ENCODE results near the gene OTOS. TPM values are rescaled to one million over a fixed set of nuclear protein-coding genes. Genes with fewer than 3 reads are reported as not detected.

Gene OTOS
- total RNA-seq, 1 donor from 2014 or later, result not detected

DNA sequence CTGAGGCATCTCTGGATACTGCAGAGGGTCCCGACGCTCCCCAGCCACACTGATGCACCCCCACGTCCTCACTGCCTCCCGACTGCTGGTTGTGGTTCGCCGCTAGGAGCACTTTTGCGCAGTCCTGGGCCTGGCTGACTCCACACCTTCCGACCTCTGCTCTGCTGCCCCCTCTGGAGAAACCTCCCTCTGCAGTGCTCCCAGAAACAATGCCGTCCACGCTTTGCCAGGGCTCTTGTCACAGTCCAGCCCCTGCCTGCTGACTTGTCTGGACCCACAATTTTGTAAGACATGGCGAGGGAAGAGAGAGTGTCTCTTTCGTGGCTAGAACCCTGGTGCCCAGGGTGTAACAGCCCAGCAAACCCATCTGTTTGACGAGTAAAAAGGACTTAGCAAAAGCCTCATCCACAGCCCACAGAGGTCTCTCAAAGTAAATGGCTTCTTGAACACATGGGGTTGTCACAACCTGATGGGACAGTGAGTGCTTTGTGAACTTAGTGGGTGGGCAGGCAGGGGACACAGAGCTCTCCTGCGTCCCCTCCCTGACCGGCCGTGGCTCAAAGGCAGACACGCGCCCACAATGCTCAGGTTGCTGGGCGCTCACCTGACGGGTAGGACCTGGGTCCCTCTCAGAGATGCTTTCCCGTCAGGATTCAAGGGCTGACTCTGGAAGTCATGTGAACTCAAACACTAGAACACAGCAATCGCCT, 8.4 kb downstream of the OTOS start:
- H3K79me2 ChIP-seq (ENCODE audit: insufficient read depth, low read length), result peaks cover 37% of the 10 kb centered on the region
- FAIRE-seq, result no peak
- peaks cover 13% of the 10 kb centered on the region for H3K36me3 Mint-ChIP-seq (ENCODE audit: low read depth, unreplicated experiment)
- peaks cover 38% of the 10 kb centered on the region for H4K20me1 ChIP-seq (ENCODE audit: insufficient read depth, low read length)
- TF ChIP-seq, protein P1, sequence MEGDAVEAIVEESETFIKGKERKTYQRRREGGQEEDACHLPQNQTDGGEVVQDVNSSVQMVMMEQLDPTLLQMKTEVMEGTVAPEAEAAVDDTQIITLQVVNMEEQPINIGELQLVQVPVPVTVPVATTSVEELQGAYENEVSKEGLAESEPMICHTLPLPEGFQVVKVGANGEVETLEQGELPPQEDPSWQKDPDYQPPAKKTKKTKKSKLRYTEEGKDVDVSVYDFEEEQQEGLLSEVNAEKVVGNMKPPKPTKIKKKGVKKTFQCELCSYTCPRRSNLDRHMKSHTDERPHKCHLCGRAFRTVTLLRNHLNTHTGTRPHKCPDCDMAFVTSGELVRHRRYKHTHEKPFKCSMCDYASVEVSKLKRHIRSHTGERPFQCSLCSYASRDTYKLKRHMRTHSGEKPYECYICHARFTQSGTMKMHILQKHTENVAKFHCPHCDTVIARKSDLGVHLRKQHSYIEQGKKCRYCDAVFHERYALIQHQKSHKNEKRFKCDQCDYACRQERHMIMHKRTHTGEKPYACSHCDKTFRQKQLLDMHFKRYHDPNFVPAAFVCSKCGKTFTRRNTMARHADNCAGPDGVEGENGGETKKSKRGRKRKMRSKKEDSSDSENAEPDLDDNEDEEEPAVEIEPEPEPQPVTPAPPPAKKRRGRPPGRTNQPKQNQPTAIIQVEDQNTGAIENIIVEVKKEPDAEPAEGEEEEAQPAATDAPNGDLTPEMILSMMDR (IDR thresholded peaks at IDR 0.05; ENCODE audit: insufficient read depth, low read depth, low read length), result no peak
- TF ChIP-seq EZH2 (IDR thresholded peaks at IDR 0.05; ENCODE audit: insufficient read depth, low read length), result no peak
- peaks cover under 1% of the 10 kb centered on the region for H3K27me3 Mint-ChIP-seq (ENCODE audit: low read depth, unreplicated experiment)
- peaks cover 37% of the 10 kb centered on the region for H3K36me3 ChIP-seq (ENCODE audit: insufficient read depth, low read length)
- H3K4me3 ChIP-seq (ENCODE audit: insufficient read depth, low read depth, low read length), result no peak overlapping the region
- H3K4me1 Mint-ChIP-seq (ENCODE audit: low read depth, unreplicated experiment), result peaks cover 17% of the 10 kb centered on the region
- H3K27ac Mint-ChIP-seq (ENCODE audit: unreplicated experiment), result no peak overlapping the region
- no peak for DNase-seq (ENCODE audit: low read depth)
- H3K9me3 Mint-ChIP-seq (ENCODE audit: unreplicated experiment), result no peaks in the 10 kb centered on the region
- no peak overlapping the region for H3K27ac ChIP-seq (ENCODE audit: low read depth, low read length)
- no peaks in the 10 kb centered on the region for H3K9me3 ChIP-seq (ENCODE audit: insufficient read depth, low read depth, low read length)
- peaks cover 11% of the 10 kb centered on the region for H3K4me1 ChIP-seq (ENCODE audit: insufficient read depth, low read length)
- H3K4me3 Mint-ChIP-seq (ENCODE audit: unreplicated experiment), result no peak overlapping the region
- no peak overlapping the region for H3K9ac ChIP-seq (ENCODE audit: low read length)
- no peak overlapping the region for H3K4me2 ChIP-seq (ENCODE audit: low read length)
- H2AFZ ChIP-seq (ENCODE audit: low read depth, low read length), result no peak overlapping the region
- no peaks in the 10 kb centered on the region for H3K27me3 ChIP-seq (ENCODE audit: insufficient read depth, low read length)

DNA sequence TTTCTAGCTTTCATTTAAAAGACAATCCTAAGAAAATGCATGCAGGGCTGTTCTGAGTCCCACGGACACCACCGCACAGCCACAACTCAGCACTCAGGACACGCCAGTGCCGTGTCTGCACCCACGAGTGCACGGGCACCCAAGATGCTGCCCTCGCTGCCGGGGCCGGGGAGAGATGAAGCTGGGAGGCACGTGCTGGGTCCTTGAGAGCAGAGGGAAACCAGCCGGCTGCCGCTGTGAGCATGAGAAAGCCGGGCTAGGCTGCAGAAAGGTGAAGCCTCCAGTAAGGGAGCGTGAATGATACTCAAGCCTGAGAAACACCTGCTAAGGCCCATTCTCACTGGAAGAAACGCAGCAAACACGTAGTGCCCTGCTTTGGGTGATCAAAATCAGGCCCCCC, 9.2 kb downstream of the OTOS start:
- no peak for TF ChIP-seq EZH2 (IDR thresholded peaks at IDR 0.05; ENCODE audit: insufficient read depth, low read length)
- TF ChIP-seq, protein P1 (IDR thresholded peaks at IDR 0.05; ENCODE audit: insufficient read depth, low read depth, low read length), result no peak
- Histone ChIP-seq H3K27me3 (ENCODE audit: insufficient read depth, low read length) (no peaks in the 10 kb centered on the region), H3K9me3 (ENCODE audit: insufficient read depth, low read depth, low read length) (no peaks in the 10 kb centered on the region), H3K4me2 (ENCODE audit: low read length) (no peak overlapping the region), H2AFZ (ENCODE audit: low read depth, low read length) (no peak overlapping the region), H3K9ac (ENCODE audit: low read length) (no peak overlapping the region), H3K4me3 (ENCODE audit: insufficient read depth, low read depth, low read length) (no peak overlapping the region), H3K36me3 (ENCODE audit: insufficient read depth, low read length) (peaks cover 37% of the 10 kb centered on the region), H3K79me2 (ENCODE audit: insufficient read depth, low read length) (peaks cover 37% of the 10 kb centered on the region), H3K4me1 (ENCODE audit: insufficient read depth, low read length) (peaks cover 9% of the 10 kb centered on the region), H4K20me1 (ENCODE audit: insufficient read depth, low read length) (peaks cover 38% of the 10 kb centered on the region), H3K27ac (ENCODE audit: low read depth, low read length) (no peak overlapping the region)
- peaks cover 17% of the 10 kb centered on the region for H3K4me1 Mint-ChIP-seq (ENCODE audit: low read depth, unreplicated experiment)
- FAIRE-seq, result no peak
- H3K4me3 Mint-ChIP-seq (ENCODE audit: unreplicated experiment), result no peak overlapping the region
- no peak overlapping the region for H3K27ac Mint-ChIP-seq (ENCODE audit: unreplicated experiment)
- H3K9me3 Mint-ChIP-seq (ENCODE audit: unreplicated experiment), result no peaks in the 10 kb centered on the region
- DNase-seq (ENCODE audit: low read depth), result no peak
- peaks cover 17% of the 10 kb centered on the region for H3K36me3 Mint-ChIP-seq (ENCODE audit: low read depth, unreplicated experiment)
- no peaks in the 10 kb centered on the region for H3K27me3 Mint-ChIP-seq (ENCODE audit: low read depth, unreplicated experiment)
